HepG2 (cell line): ENCODE data around the gene ARL3. TPM values are rescaled to one million over a fixed set of nuclear protein-coding genes. Genes with fewer than 3 reads are reported as not detected.
A peak's percentile ranks its signal among the peaks of the same experiment; 100 is the strongest.

Experiments
- ATAC-seq: fragments of 200-7000 bp; cut with Tn5 transposase; 3 replicates; pipeline ENCODE4 v1.9.1; 2020; ENCODE audit warnings: mild to moderate bottlenecking, moderate library complexity
- BruUV-seq: library from RNA; stranded (reverse); fragments of 400-500 nt; replicated peaks from 2 replicates; lab custom pipeline; 2021; lab: Mats Ljungman, UMichigan
- CTCF ChIA-PET: fragments of 300-600 bp; formaldehyde crosslinking; extraction: SDS; loops from one replicate; lab custom pipeline; 2021; ENCODE audit warnings: low total read pairs, inconsistent platforms, low intra/inter-chr PET ratio; lab: Yijun Ruan, JAX
- POLR2A ChIA-PET: fragments of 350-600 bp; sonication (Branson Sonifier 250); formaldehyde crosslinking; loops from one replicate; lab custom pipeline; 2020; ENCODE audit warnings: antibody characterized with exemption, inconsistent platforms; lab: Yijun Ruan, JAX
- DNase-seq: peaks from one replicate; pipeline ENCODE4 v3.0.0-alpha.2; 2015; ENCODE audit warnings: low spot score
- FAIRE-seq: peaks from 3 replicates; lab custom pipeline; 2011; peaks lifted over from hg19 to GRCh38; lab: Jason Lieb, UNC
- H2AFZ ChIP-seq: one replicate; pipeline ENCODE4 v1.6.1; 2011; ENCODE audit warnings: low read length, inconsistent platforms
- H3K27ac ChIP-seq: fragments of 300-600 bp; 3 replicates; pipeline ENCODE4 v1.8.0; 2011; ENCODE audit warnings: mixed run types, mild to moderate bottlenecking, mixed read lengths, low read length, inconsistent platforms; ENCODE audit not compliant: insufficient read depth; ENCODE audit errors: extremely low read length
- H3K27me3 ChIP-seq, 2 experiments: fragments of 200-600 bp in 1 of 2; 2 replicates in 1 of 2; 3 replicates in 1 of 2; pipeline versions ENCODE4 v1.6.0 to v1.8.0; 2011; ENCODE audit warnings: low read length in 2 of 2, mild to moderate bottlenecking in 2 of 2, moderate library complexity in 2 of 2, inconsistent platforms in 1 of 2; ENCODE audit not compliant: insufficient read depth in 2 of 2, control insufficient read depth in 1 of 2
- H3K36me3 ChIP-seq, 2 experiments: fragments of 200-600 bp in 1 of 2; replicated peaks in 1 of 2; 2 replicates in 1 of 2; 3 replicates in 1 of 2; pipeline versions ENCODE4 v1.5.1 to v1.8.0; 2011; ENCODE audit warnings: low read length in 2 of 2, inconsistent platforms in 1 of 2; ENCODE audit not compliant: insufficient read depth in 2 of 2, control insufficient read depth in 1 of 2
- H3K4me1 ChIP-seq: 2 replicates; pipeline ENCODE4 v1.5.1; 2012; ENCODE audit warnings: low read length, inconsistent platforms; ENCODE audit not compliant: insufficient read depth
- H3K4me2 ChIP-seq: 2 replicates; pipeline ENCODE4 v1.6.0; 2011; ENCODE audit warnings: low read depth, low read length, inconsistent platforms
- H3K4me3 ChIP-seq, 3 experiments: fragments of 200-600 bp in 1 of 3; sonication (generic), shearing (Covaris generic) in 1 of 3; replicated peaks in 1 of 3; 2 replicates each; pipeline ENCODE4 v1.5.1; 2011 to 2016; ENCODE audit warnings: low read length in 3 of 3, inconsistent platforms in 2 of 3, low read depth in 2 of 3, mild to moderate bottlenecking in 2 of 3, control low read depth in 1 of 3, mixed read lengths in 1 of 3; ENCODE audit not compliant: insufficient read depth in 1 of 3
- H3K79me2 ChIP-seq: one replicate; pipeline ENCODE4 v1.6.1; 2011; ENCODE audit warnings: low read length, inconsistent platforms; ENCODE audit not compliant: insufficient read depth
- H3K9ac ChIP-seq: 2 replicates; pipeline ENCODE4 v1.6.0; 2011; ENCODE audit warnings: mild to moderate bottlenecking, low read depth, low read length, inconsistent platforms; ENCODE audit not compliant: insufficient read depth
- H3K9me3 ChIP-seq: 2 replicates; pipeline ENCODE4 v1.5.1; 2012; ENCODE audit warnings: mild to moderate bottlenecking, low read length
- H4K20me1 ChIP-seq: 2 replicates; pipeline ENCODE4 v1.6.0; 2011; ENCODE audit warnings: inconsistent platforms, mild to moderate bottlenecking, low read length, moderate library complexity; ENCODE audit not compliant: insufficient read depth
- FOXM1 ChIP-seq: sonication (generic); formaldehyde crosslinking; IDR thresholded peaks from 2 replicates; pipeline ENCODE4 v1.5.0; 2020; ENCODE audit warnings: missing genetic modification reagents
- NCOA1 ChIP-seq: sonication (generic); formaldehyde crosslinking; IDR thresholded peaks from 2 replicates; pipeline ENCODE4 v1.9.0; 2021; ENCODE audit warnings: missing genetic modification reagents
- SMC3 ChIP-seq: IDR thresholded peaks from 2 replicates; pipeline ENCODE4 v1.6.1; 2011; ENCODE audit warnings: low read length, improper control_type of control experiment
- XRCC5 ChIP-seq: fragments of 200-400 bp; formaldehyde crosslinking; optimal IDR thresholded peaks from 2 replicates; pipeline ENCODE3; 2017; ENCODE audit warnings: mild to moderate bottlenecking, low read length
- ZNF234 ChIP-seq: sonication (generic); formaldehyde crosslinking; conservative IDR thresholded peaks from 2 replicates; pipeline ENCODE4 v1.5.1; 2020; ENCODE audit warnings: mild to moderate bottlenecking, missing genetic modification reagents
- ZNF446 ChIP-seq: sonication (generic); formaldehyde crosslinking; IDR thresholded peaks from 2 replicates; pipeline ENCODE4 v1.5.0; 2020; ENCODE audit warnings: mild to moderate bottlenecking, missing genetic modification reagents
- ZNF629 ChIP-seq: sonication (generic); formaldehyde crosslinking; conservative IDR thresholded peaks from 2 replicates; pipeline ENCODE4 v1.5.0; 2020; ENCODE audit warnings: missing genetic modification reagents
- ZNF737 ChIP-seq: sonication (generic); formaldehyde crosslinking; IDR thresholded peaks from 2 replicates; pipeline ENCODE4 v1.5.0; 2020; ENCODE audit warnings: missing genetic modification reagents, mild to moderate bottlenecking, borderline replicate concordance
- WGBS: methylation state at CpG from one replicate; pipeline ENCODE4 v1.1.6; 2017; ENCODE audit warnings: low lambda C conversion rate; 5-methylcytosine and 5-hydroxymethylcytosine counted together
- in situ Hi-C: cut with HindIII; loops from 2 replicates; pipeline ENCODE4 v1.10.0; 2017; ENCODE audit warnings: low pct_unique_long_range_greater_than_20kb; ENCODE audit not compliant: extremely low pct_ligation_motif_present
- intact Hi-C: fragments of 100-400 bp; cut with micrococcal nuclease; formaldehyde crosslinking; loops from one replicate; pipeline ENCODE4 v1.10.0; 2022; ENCODE audit not compliant: unreplicated experiment
- polyA plus RNA-seq, 8 experiments: library from polyadenylated mRNA; depleted of rRNA in 3 of 8; stranded (reverse) in 7 of 8; unstranded in 1 of 8; fragments of >200 nt; fragmentation: Illumina TruSeq in 4 of 8; extraction: Trizol in 4 of 8; gene quantifications; 2 replicates each; pipeline versions ENCODE4 v1.2.1 to v1.2.3, GENCODE V29; 2011 to 2016; ENCODE audit warnings: low read depth in 4 of 8, missing spikeins in 1 of 8, mixed read lengths in 1 of 8; ENCODE audit not compliant: insufficient read depth in 1 of 8
- total RNA-seq, 5 experiments: library from RNA; depleted of rRNA; stranded (reverse); fragments of >200 nt; fragmentation: Illumina TruSeq; extraction: Trizol; gene quantifications; 2 replicates each; pipeline ENCODE4 v1.2.3, GENCODE V29; 2016; ENCODE audit warnings: low read depth in 1 of 5
- TF ChIP-seq, protein P1 (sequence below): sonication (generic); formaldehyde crosslinking; IDR thresholded peaks from 2 replicates; pipeline ENCODE4 v1.8.1; 2022; ENCODE audit warnings: low read depth, mild to moderate bottlenecking, missing genetic modification reagents
- TF ChIP-seq, protein P2 (sequence below): sonication (generic); formaldehyde crosslinking; IDR thresholded peaks from 2 replicates; pipeline ENCODE4 v1.9.0; 2021; ENCODE audit warnings: missing genetic modification reagents, borderline replicate concordance

Gene ARL3
- total and polyA plus RNA-seq, 2 of the 13 experiments (the other 11 are each of a cell fraction or from before 2014, with no cell fraction given), result 5.2 to 6.6 TPM

DNA sequence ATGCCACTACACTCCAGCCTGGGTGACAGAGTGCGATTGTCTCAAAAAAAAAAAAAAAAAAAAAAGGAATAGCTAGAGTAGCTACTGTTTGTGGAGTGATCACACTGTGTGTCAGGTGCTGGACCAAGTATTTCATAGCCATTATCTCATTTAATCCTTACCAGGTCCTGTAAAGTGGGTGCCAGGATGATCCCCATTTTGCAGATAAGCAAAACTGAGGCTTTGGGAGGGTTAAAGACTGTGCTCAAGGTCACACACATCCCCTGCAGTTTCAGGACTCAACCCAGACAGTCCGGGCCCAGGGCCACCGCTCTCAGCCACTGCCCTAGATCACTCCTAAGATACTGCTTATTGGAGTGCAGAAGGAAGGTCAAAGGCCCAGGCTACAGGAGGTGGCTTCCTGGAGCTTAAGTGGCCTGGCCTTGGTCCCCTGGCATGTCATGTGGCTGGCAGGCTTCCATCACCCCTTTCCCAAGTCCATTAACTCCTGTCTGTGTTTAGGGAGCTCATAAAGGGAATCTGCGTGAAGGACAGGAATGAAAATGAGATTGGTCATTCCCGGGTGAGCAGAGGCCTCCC is 17.1 kb upstream of the ARL3 start:
- no peaks in the 10 kb centered on the region for H3K9me3 ChIP-seq
- no peak overlapping the region for H3K4me3 ChIP-seq
- no peak for DNase-seq
- H3K4me2 ChIP-seq, result no peak overlapping the region
- H3K9ac ChIP-seq, result no peak overlapping the region
- H3K27me3 ChIP-seq, result no peaks in the 10 kb centered on the region
- BruUV-seq, result no TSS peak
- peaks cover 3% of the 10 kb centered on the region; the same call in 1 of the 2 replicates for H4K20me1 ChIP-seq
- no peak overlapping the region for H2AFZ ChIP-seq
- intact Hi-C loops, result no loop called here
- TF ChIP-seq ZNF737, result no peak
- TF ChIP-seq ZNF629 (CRISPR knock-in tag), result peak; percentile 83
- no peaks in the 10 kb centered on the region for H3K4me1 ChIP-seq
- in situ Hi-C loops, result loop anchor here (25.0 kb wide), 1 partner anchor 331 kb away; no protein-coding TSS in a partner anchor
- ATAC-seq, result no peak
- CTCF ChIA-PET, result no interaction called here
- no peak for FAIRE-seq
- 93% methylated on average over 3 of the region's 5 CpGs for WGBS
- no peaks in the 10 kb centered on the region for H3K79me2 ChIP-seq
- POLR2A ChIA-PET, result interaction anchor here (0.7 to 1.8 kb wide), 2 partner anchors 13 to 17 kb away, joined by 3 to 4 read pairs; partner anchors contain the start of genes ARL3 and SFXN2
- peaks cover 28 to 62% of the 10 kb centered on the region in 2 experiments for H3K36me3 ChIP-seq
- no peak overlapping the region for H3K27ac ChIP-seq

DNA sequence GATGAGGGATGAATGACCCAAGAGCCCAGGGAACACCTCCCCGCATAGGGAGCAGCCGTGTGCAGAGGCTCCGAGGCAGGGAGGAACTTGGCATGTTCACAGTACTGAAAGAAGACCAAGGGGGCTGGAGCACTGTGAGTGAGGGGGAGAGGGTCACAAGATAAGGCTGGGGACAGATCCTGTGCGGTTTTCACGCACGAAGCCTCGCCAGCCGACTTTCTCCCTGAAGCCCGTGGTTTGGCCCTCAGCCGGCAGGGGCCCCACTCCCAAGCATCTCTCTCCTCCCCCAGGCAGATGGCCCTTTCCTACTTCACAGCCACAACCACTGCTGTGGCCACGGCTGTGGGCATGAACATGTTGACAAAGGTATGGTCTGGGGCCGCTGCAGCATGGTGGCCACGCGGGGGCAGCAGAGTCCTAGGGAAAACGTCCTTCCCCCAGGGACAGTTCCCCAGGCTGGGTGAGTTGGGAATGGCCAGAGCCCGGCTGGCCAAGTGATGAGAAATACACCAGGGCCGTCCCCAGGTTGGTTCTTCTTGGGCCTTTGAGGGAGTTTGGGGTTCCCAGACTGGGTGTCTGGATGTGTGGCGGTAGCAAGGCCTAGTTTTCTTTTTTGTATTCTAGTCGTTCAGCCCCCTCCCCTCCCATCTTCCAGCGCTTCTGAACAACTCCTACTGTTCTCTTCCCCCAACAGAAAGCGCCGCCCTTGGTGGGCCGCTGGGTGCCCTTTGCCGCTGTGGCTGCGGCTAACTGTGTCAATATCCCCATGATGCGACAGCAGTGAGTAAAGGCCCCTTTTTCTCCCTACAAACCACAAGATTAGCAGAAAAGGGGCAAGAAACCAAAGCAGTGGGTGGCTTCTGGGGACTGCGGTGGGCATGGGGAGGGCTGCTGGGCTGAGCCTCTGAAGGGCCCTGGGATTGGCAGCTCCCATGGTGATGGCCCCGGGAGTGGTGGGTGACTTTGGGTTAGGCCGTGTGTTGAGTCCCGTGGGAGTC is 15.1 kb upstream of the ARL3 start:
- H3K9ac ChIP-seq, result no peak overlapping the region
- H4K20me1 ChIP-seq, result peaks cover 3% of the 10 kb centered on the region; the same call in 1 of the 2 replicates
- DNase-seq (peak; percentile 56), FAIRE-seq (no peak), ATAC-seq (peak; percentile 98)
- H2AFZ ChIP-seq, result no peak overlapping the region
- H3K79me2 ChIP-seq, result peaks cover 4% of the 10 kb centered on the region
- no peaks in the 10 kb centered on the region for H3K27me3 ChIP-seq
- in situ Hi-C loops (loop anchor here (10.0 to 25.0 kb wide), 2 partner anchors 175 to 333 kb away; no protein-coding TSS in a partner anchor), intact Hi-C loops (loop anchor here (1.0 to 2.0 kb wide), 2 partner anchors 105 to 172 kb away; no protein-coding TSS in a partner anchor)
- H3K4me3 ChIP-seq, result no peak overlapping the region
- H3K9me3 ChIP-seq, result no peaks in the 10 kb centered on the region
- no peaks in the 10 kb centered on the region for H3K4me1 ChIP-seq
- CTCF ChIA-PET, result interaction anchor here (0.8 to 1.3 kb wide), 3 partner anchors 50 to 172 kb away, joined by 5 to 9 read pairs (median 5); no protein-coding TSS in a partner anchor
- no peak overlapping the region for H3K4me2 ChIP-seq
- POLR2A ChIA-PET, result no interaction called here
- H3K27ac ChIP-seq, result no peak overlapping the region
- BruUV-seq, result no TSS peak
- H3K36me3 ChIP-seq, result peaks cover 28 to 67% of the 10 kb centered on the region in 2 experiments
- WGBS, result 76% methylated on average over 24 of the region's 30 CpGs
- TF ChIP-seq XRCC5 (peak; percentile 59), SMC3 (peak; percentile 80), FOXM1 (CRISPR knock-in tag) (no peak), ZNF446 (CRISPR knock-in tag) (no peak), NCOA1 (no peak), ZNF234 (CRISPR knock-in tag) (no peak)
- TF ChIP-seq, protein P1, sequence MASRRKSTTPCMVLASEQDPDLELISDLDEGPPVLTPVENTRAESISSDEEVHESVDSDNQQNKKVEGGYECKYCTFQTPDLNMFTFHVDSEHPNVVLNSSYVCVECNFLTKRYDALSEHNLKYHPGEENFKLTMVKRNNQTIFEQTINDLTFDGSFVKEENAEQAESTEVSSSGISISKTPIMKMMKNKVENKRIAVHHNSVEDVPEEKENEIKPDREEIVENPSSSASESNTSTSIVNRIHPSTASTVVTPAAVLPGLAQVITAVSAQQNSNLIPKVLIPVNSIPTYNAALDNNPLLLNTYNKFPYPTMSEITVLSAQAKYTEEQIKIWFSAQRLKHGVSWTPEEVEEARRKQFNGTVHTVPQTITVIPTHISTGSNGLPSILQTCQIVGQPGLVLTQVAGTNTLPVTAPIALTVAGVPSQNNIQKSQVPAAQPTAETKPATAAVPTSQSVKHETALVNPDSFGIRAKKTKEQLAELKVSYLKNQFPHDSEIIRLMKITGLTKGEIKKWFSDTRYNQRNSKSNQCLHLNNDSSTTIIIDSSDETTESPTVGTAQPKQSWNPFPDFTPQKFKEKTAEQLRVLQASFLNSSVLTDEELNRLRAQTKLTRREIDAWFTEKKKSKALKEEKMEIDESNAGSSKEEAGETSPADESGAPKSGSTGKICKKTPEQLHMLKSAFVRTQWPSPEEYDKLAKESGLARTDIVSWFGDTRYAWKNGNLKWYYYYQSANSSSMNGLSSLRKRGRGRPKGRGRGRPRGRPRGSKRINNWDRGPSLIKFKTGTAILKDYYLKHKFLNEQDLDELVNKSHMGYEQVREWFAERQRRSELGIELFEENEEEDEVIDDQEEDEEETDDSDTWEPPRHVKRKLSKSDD (CRISPR knock-in tag), result no peak
- TF ChIP-seq, protein P2, sequence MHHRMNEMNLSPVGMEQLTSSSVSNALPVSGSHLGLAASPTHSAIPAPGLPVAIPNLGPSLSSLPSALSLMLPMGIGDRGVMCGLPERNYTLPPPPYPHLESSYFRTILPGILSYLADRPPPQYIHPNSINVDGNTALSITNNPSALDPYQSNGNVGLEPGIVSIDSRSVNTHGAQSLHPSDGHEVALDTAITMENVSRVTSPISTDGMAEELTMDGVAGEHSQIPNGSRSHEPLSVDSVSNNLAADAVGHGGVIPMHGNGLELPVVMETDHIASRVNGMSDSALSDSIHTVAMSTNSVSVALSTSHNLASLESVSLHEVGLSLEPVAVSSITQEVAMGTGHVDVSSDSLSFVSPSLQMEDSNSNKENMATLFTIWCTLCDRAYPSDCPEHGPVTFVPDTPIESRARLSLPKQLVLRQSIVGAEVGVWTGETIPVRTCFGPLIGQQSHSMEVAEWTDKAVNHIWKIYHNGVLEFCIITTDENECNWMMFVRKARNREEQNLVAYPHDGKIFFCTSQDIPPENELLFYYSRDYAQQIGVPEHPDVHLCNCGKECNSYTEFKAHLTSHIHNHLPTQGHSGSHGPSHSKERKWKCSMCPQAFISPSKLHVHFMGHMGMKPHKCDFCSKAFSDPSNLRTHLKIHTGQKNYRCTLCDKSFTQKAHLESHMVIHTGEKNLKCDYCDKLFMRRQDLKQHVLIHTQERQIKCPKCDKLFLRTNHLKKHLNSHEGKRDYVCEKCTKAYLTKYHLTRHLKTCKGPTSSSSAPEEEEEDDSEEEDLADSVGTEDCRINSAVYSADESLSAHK, result no peak
